ENCODE data around the gene OBSCN.

OBSCN gene

DNA sequence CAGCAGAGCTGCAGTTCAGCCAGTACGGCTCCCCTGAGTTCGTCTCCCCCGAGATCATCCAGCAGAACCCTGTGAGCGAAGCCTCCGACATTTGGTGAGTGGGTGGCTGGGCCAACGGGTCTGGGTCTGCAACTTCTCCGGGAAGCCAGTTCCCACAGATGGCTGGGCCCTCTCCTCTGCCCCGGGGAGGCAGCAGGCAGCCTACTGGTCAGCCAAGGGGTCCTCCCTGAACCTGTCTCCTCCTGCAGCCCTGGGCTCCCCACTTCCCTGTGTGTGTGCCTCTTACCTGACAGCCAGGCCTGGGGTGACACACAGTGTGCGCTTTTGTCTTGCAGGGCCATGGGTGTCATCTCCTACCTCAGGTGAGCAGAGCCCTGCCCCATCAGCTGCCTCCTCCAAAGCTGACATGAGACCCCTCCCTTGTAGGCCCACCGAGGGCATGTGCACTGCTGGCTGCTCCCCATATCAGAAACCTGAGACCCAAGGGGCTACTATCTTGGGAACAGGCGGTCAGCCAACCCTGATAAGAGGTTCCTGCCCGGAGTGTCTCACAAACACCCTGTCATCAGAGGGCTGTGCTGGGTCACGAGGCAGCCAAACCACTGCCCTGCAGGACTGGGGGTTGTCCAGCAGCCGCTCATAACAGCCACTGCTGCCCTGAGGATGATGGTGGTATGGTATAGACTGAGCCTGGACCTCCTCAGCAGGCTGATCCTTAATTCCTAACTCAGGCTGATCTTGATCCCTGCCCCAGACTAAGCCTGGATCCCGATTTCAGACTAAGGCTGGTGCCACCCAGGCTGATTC is 161.2 kb downstream of the OBSCN start:
- no peak for DNase-seq (ENCODE audit: low read depth)

- no peak for DNase-seq (ENCODE audit: low read depth)
Observed at GRCh38 chr1:228369608-228370438, 162.0 kb downstream of the OBSCN start.

GRCh38 chr1:228370439-228370940 is 162.6 kb downstream of the OBSCN start:
- DNase-seq (ENCODE audit: low read depth): no peak

- DNase-seq (ENCODE audit: low read depth): no peak
Observed at GRCh38 chr1:228370941-228371740, 163.3 kb downstream of the OBSCN start.

DNA sequence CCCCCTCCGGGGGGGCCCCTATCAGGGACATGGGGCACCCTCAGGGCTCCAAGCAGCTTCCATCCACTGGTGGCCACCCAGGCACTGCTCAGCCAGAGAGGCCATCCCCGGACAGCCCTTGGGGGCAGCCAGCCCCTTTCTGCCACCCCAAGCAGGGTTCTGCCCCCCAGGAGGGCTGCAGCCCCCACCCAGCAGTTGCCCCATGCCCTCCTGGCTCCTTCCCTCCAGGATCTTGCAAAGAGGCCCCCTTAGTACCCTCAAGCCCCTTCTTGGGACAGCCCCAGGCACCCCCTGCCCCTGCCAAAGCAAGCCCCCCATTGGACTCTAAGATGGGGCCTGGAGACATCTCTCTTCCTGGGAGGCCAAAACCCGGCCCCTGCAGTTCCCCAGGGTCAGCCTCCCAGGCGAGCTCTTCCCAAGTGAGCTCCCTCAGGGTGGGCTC is 163.9 kb downstream of the OBSCN start:
- DNase-seq (ENCODE audit: low read depth): no peak

DNA sequence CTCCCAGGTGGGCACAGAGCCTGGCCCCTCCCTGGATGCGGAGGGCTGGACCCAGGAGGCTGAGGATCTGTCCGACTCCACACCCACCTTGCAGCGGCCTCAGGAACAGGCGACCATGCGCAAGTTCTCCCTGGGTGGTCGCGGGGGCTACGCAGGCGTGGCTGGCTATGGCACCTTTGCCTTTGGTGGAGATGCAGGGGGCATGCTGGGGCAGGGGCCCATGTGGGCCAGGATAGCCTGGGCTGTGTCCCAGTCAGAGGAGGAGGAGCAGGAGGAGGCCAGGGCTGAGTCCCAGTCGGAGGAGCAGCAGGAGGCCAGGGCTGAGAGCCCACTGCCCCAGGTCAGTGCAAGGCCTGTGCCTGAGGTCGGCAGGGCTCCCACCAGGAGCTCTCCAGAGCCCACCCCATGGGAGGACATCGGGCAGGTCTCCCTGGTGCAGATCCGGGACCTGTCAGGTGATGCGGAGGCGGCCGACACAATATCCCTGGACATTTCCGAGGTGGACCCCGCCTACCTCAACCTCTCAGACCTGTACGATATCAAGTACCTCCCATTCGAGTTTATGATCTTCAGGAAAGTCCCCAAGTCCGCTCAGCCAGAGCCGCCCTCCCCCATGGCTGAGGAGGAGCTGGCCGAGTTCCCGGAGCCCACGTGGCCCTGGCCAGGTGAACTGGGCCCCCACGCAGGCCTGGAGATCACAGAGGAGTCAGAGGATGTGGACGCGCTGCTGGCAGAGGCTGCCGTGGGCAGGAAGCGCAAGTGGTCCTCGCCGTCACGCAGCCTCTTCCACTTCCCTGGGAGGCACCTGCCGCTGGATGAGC is 164.5 kb downstream of the OBSCN start:
- DNase-seq (ENCODE audit: low read depth): no peak

- no peak for DNase-seq (ENCODE audit: low read depth)
Observed at GRCh38 chr1:228373004-228373680, 165.3 kb downstream of the OBSCN start.

DNA sequence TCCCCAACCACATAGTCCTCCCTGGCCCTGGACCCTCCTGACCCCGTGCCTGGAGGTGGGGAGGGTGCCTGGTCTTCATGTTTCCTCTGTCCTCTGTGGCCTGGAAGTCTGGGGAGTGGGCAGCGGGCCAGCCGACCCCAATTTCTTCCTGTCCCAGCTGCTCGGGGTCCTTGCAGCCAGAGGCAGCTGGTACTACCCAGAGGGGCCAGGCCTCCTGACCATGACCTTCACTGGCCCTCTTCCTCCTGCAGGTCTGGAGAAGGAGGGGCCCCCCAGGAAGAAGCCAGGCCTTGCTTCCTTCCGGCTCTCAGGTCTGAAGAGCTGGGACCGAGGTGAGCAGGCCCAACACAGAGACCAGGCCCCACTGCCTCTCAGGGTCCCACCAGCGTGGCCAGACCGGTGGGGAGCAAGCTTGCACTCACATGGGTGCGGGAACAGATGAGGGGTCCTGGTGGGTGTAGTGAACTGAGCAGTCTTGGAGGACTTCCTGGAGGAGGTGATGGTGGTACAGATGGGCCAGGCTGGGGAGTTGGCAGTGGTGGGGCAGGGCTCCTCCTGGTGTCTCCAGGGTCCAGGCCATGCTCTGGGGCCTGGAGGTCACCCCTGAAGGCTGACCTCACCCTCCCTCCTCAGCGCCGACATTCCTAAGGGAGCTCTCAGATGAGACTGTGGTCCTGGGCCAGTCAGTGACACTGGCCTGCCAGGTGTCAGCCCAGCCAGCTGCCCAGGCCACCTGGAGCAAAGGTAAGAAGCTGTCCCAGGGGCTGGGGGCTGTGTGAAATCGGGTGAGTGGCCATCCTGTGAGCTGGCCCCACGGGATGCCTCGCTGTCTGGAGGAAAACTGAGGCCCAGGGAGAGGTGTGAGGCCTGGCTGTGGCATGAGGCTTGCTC is 166.1 kb downstream of the OBSCN start:
- no peak for DNase-seq (ENCODE audit: low read depth)

DNA sequence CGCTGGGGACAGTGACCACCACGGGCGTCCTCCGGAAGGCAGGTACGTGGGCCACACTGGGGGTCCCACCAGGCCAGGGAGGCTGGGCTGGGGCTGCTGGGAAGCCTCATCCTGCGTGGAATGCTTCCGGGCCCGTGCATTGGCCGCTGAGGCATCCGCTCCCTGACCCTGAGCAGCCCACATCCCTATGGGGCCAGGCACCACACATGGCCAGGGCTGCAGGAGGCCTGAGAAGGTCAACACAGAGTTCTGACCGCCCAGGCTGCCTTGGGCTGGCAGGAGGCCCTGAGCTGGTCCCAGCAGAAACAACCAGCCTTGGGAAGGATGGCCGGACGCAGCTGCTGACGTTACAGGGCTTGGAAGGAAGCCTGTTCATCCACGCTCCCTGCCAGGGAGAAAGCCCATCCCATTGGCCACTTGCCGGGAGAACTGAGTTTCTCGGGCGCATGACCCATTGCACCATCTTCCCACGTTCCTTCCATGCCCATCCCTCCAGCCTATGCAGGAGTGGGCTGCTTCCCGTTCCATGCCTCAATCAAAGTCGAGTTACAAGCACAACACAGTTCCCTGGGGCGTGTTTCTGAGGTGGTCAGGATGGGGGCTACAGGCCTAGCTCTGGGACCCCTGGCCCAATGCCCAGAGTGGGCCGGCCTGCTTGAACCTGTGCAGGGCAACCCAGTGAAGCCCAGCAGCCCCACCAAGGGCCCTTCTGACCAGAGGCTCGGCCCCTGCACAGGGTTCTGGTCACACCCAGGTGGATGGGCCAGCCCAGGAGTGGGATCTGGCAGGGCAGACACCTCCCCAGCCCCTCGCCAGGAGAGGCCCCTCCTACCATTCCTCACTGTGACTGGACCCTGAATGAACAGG is 167.1 kb downstream of the OBSCN start:
- no peak for DNase-seq (ENCODE audit: low read depth)

GRCh38 chr1:228375578-228376261 is 167.9 kb downstream of the OBSCN start:
- DNase-seq (ENCODE audit: low read depth): no peak

DNA sequence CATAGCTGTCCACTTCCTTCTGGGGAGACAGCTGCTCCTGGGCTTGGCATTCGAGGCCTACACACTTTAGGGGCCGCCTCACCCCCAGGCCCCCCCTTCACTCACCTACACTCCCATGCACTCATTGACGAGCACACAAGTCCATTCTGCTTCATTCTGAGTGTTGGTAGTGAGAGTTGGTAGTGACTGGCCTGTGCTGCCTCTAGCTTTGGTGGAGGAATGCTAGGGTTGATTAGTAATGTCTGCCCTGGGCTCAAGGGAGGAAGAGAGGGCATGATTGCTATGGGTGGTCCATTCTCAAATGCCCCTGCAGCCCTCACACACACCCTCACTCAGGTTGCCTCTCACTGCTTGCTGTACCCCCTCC is 168.4 kb downstream of the OBSCN start:
- DNase-seq (ENCODE audit: low read depth): no peak

DNA sequence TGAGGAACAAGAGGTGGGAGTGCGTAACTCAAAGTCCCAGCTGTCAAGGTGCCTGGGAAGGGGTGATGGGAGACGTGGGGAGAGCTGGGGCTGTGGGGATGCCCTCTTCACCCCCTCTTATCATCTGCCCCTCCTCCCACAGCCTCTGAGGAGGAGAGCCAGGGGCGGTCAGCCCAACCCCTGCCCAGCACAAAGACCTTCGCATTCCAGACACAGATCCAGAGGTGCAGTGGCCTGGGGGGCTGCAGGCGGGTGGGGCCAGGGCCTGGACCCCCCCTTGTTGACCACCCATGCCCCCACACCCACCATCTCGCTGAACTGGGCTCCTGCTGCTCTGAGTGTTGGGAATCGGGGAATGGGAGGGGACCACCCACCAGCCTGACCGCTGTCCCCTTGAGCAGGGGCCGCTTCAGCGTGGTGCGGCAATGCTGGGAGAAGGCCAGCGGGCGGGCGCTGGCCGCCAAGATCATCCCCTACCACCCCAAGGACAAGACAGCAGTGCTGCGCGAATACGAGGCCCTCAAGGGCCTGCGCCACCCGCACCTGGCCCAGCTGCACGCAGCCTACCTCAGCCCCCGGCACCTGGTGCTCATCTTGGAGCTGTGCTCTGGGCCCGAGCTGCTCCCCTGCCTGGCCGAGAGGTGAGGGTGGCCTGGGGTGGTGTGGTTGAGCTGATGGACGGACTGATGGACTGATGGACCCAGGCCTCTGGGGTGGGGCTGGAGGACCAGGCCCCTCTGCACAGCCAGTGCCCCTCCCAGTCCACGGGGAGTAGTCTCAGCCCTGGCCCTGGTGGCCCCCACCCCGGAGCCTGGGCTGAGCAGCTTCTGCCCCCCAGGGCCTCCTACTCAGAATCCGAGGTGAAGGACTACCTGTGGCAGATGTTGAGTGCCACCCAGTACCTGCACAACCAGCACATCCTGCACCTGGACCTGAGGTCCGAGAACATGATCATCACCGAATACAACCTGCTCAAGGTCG is 169.1 kb downstream of the OBSCN start:
- DNase-seq (ENCODE audit: low read depth): no peak

GRCh38 chr1:228377664-228378089 is 169.8 kb downstream of the OBSCN start:
- DNase-seq (ENCODE audit: low read depth): no peak

GRCh38 chr1:228378090-228378872 is 170.4 kb downstream of the OBSCN start:
- DNase-seq (ENCODE audit: low read depth): peak; percentile 63

- no peak for DNase-seq (ENCODE audit: low read depth)
Observed at GRCh38 chr1:228378873-228379460, 171.1 kb downstream of the OBSCN start.

DNA sequence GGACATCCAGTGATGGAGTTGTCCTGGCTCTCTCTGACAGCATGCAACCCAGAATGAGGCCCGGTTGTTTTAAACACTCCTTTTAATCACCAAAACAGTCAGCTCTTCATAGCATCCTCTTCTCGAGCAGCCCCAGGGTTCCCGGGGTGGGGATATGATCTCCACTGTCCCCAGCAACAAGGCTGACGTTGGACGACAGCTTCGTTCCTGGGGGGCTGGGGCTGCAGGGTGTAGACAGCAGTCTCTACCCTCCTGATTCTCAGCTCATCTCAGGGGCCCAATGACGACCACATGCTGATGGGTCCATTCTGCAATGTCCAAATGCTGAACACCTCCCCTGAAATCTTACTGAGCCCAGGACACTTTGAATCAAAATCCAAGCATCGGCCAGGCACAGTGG is 171.8 kb downstream of the OBSCN start:
- DNase-seq (ENCODE audit: low read depth): no peak
